NK-92 (cell line): ENCODE measurements around the gene MUSK.
"Not testable (repeated sequence)": the region's sequence is repeated elsewhere in the genome, so short reads cannot be mapped to it uniquely, and the experiment has no call there.

Experiments
- DNase-seq: peaks from one replicate; lab custom pipeline; 2025; ENCODE audit not compliant: unreplicated experiment; lab: John Stamatoyannopoulos, UW

The MUSK gene

GRCh38 chr9:110807956-110808598, 139.5 kb downstream of the MUSK start:
- DNase-seq, result no peak

GRCh38 chr9:110808599-110808980, 140.0 kb downstream of the MUSK start:
- no peak for DNase-seq

DNA sequence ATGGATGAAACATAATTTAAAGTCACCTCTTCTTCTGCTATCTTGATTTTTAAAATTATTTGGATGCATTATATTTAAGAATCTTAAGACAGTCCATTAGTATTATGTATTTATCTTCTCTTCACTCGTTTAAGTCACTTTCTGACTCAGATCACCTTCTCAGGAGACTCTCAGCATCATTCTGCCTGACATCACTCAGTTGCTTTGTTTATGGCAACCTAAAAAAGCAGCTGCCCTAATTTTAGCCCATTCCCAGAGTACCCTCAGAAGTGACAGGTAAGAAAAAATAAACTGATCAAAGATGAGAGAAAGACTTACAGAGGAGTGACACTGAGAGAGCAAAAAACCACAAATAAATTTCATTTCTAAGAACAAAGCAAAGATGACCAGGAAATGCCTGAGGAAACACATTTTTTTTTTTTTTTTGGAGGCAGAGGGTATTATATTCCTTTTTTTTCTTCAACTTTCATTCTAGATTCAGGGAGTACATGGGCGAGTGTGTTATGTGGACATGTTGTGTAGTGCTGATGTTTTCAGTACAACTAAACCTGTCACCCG, 140.5 kb downstream of the MUSK start:
- DNase-seq, result no peak

GRCh38 chr9:110810262-110810976, 141.8 kb downstream of the MUSK start:
- no peak for DNase-seq

DNA sequence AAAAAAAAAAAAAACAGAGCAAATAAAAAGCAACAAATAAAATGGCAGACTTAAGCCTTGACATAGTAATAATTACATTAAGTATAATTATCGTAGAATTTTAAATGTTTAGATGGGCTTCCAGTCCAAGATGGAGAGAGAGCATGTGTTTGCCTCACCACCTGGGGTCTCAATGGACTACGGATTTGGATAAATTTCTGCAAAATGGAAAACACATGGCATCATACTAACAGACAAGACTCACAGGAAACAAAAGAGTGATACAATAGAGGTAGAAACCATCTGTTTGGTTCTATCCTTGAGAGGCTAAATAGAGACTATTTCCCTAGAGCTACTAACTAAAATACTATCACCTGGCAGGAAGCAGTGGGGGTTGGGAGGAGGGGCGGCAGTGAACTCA, 144.3 kb downstream of the MUSK start:
- no peak for DNase-seq

DNA sequence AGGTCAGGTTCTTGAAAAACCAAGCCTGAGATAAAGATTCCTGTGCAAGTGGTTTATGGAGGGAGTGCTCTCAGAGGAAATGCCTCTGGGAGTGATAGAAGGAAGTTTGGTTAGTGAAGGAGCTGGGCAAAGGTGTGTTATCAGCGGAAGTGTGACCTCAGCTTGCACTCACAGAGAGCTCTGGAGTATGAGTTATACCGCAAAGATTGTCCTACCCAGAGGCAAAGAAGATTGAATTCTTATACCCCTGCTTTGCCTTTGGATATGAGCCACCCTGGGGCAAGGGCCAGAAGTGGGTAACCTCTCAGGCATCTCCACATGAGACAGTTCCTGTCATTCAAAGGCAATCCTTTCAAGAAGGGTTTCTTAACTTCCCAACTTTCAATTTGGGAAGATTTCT, 145.6 kb downstream of the MUSK start:
- DNase-seq, result no peak

- DNase-seq, result no peak
Observed at GRCh38 chr9:110815361-110815760, 146.8 kb downstream of the MUSK start.

DNA sequence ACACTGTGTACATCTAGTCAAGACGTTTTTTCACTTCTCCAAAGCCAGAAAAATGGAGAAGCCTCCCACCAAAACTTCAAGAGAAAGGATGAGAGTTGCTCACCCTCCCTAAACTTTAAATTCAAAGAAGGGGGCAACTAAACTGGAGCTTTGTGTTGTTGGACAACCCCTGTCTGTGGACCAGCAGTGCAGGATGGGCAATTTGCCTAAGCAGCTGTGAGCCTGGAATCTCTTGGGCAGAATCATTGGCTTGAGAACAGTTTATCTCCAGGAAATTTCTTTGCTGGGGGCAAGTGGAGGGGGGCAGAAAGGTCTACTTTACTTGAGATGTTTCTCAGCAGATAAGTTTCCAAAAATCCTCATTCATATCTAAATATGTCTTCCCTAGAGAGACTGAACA, 151.8 kb downstream of the MUSK start:
- no peak for DNase-seq

DNA sequence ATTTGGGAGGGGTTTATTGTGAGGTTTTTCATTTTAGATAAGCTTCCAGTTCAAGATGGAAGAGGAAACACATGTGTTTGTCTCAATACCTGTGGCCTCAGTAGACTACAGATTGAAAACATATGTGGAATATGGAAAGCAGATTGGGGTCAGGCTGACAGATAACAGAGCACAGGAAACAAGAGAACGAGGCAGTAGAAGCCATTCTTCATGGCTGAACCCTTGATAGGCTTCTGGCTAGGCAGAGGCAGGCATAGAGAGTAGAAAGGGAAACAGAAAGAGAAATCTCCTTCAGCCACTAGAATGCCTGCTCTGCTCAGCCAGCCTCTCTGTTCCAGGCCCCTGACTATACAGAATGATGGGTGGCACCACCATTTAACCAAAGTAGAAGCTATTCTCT, 152.5 kb downstream of the MUSK start:
- DNase-seq, result no peak

- not testable (repeated sequence) for DNase-seq
Observed at GRCh38 chr9:110825129-110825528, 156.5 kb downstream of the MUSK start.

DNA sequence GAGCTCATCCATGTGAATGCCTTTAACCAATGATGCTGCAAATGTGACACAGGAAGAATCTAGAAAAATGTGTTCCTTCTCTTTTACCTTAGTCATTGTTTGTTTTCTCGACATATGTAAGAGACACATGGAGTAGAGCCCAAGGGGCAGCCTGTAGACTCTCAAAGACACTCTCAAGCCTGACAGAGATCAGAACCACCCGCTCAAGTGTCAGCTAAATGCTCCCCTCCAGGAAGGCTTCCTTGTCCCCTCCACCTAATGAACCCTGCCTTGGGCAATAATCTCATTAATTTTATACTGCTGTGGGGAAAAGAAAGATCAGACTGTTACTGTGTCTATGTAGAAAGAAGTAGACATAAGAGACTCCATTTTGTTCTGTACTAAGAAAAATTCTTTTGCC, 157.4 kb downstream of the MUSK start:
- no peak for DNase-seq

DNA sequence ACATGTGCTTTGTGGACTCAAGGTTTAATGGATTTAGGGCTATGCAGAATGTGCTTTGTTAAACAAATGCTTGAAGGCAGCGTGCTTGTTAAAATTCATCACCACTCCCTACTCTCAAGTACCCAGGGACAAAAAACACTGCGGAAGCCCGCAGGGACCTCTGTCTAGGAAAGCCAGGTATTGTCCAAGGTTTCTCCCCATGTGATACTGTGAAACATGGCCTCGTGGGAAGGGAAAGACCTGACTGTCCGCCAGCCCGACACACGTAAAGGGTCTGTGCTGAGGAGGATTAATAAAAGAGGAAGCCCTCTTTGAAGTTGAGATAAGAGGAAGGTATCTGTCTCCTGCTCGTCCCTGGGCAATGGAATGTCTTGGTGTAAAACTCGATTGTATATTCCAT, 157.8 kb downstream of the MUSK start:
- DNase-seq, result not testable (repeated sequence)

- DNase-seq, result no peak
Observed at GRCh38 chr9:110828264-110828663, 159.7 kb downstream of the MUSK start.

GRCh38 chr9:110830495-110830894, 161.9 kb downstream of the MUSK start:
- DNase-seq, result no peak

DNA sequence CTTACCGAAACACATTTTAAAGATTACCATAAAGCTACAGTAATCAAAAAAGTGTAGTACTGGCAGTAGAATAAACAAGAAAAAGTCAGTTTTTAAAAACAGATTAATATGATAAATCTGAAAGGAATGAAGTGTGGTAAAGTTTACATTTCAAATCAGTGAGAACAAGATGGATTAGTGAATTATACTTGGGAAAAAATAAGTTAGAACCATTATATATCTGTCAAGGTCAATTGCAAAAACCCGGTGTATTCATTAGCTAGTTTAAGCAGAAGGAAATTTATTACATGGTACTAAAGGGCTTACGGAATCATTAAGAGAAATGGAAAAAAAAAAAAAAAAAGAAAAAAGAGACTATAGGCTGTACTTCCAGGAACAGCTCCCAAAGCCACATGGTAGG, 164.3 kb downstream of the MUSK start:
- DNase-seq, result no peak

DNA sequence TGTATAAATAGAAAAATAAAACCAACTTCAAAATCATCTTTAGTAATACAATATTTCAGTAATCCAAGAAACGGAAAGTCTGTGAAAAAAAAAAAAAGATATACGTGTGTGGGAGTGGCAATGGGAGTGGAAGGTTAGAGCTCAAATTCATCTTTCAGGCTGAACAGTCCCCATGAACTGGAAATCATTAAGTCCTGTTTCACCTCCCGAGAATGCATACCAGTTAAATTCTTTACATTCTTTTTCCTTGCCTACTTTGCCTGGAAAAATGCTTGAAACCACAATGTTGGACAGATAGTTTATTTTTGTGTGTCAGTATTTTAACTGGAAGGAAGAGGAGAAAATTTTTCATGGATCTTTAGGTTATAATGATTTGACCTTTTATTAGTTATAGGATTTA, 166.8 kb downstream of the MUSK start:
- DNase-seq, result no peak

- DNase-seq, result no peak
Observed at GRCh38 chr9:110835859-110836271, 167.3 kb downstream of the MUSK start.

- no peak for DNase-seq
Observed at GRCh38 chr9:110837401-110838005, 168.9 kb downstream of the MUSK start.

DNA sequence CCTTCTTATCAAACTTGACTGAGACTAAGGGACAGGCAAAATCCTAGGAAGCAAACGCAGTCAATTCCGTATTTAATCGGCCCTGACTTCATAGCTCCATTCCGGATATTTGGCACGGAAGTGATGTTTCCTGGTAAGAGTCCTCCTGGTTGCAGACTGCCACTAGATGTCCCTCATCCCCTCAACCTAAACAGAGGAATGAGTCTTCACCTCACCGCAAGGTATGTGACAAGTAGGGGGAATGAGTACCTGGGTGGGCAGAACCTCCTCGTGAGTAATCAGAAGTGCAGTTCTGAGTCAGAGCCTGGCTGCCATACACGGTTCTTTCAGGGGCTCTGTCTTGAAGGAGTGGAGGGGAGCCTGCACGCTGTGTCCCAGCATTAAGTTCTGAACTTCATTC, 173.6 kb downstream of the MUSK start:
- no peak for DNase-seq

DNA sequence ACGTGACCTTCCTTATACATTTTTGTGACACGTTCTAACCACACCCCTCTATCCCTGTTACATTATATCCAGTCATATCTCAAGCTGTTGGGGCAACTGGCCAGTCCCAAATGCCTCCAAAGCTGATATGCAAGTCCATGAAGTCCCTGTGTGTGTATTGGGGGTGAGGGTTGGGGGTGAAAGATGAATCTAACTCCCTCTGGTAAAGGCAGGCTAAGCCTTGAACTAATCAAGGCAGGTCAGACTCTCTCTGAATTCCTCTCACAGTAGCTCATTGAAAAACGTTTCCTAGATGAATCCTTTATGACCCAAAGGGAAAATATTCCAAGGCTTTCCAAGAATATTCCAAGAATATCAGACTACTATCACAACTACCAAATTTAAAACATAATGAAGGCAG, 174.4 kb downstream of the MUSK start:
- no peak for DNase-seq

DNA sequence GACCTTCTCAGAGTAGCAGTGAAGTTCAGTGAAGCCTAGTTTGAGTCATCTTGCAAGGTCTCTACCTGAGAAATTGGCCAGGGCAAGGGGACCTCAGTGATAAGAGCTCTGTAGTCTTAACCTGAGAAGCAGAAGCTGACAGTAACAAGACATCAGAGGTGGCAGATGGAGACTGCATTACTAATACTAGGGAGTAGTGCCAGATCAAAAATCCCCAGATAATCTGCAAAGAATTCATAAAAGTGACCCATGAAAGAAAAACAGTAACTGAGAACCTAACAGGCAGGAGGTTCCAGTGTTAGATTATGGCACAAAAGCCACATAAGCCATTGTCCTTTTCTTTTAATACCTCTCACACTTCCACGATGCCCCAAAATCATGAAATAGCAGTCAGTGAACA, 175.5 kb downstream of the MUSK start:
- DNase-seq, result no peak

GRCh38 chr9:110846215-110846614, 177.6 kb downstream of the MUSK start:
- no peak for DNase-seq
